COLO668 (cell line): ENCODE measurements around the gene AFAP1.

Experiments
- DNase-seq: peaks from one replicate; lab custom pipeline; 2025; ENCODE audit not compliant: unreplicated experiment; lab: John Stamatoyannopoulos, UW

The AFAP1 gene

GRCh38 chr4:7826176-7826908, 113.3 kb downstream of the AFAP1 start:
- DNase-seq, result no peak

- DNase-seq, result no peak
Measured at GRCh38 chr4:7824218-7824617, 115.4 kb downstream of the AFAP1 start.

GRCh38 chr4:7823416-7823824, 116.2 kb downstream of the AFAP1 start:
- DNase-seq, result no peak

GRCh38 chr4:7822877-7823276, 116.8 kb downstream of the AFAP1 start:
- DNase-seq, result no peak

- no peak for DNase-seq
Measured at GRCh38 chr4:7822137-7822505, 117.5 kb downstream of the AFAP1 start.

GRCh38 chr4:7821245-7822136, 118.2 kb downstream of the AFAP1 start:
- no peak for DNase-seq

- DNase-seq, result no peak
Measured at GRCh38 chr4:7820031-7820818, 119.4 kb downstream of the AFAP1 start.

GRCh38 chr4:7819446-7819845, 120.2 kb downstream of the AFAP1 start:
- DNase-seq, result no peak

- no peak for DNase-seq
Measured at GRCh38 chr4:7818399-7818911, 121.2 kb downstream of the AFAP1 start.

- no peak for DNase-seq
Measured at GRCh38 chr4:7817877-7818398, 121.7 kb downstream of the AFAP1 start.

GRCh38 chr4:7816771-7817170, 122.9 kb downstream of the AFAP1 start:
- DNase-seq, result no peak

GRCh38 chr4:7815981-7816380, 123.7 kb downstream of the AFAP1 start:
- no peak for DNase-seq

GRCh38 chr4:7815562-7815961, 124.1 kb downstream of the AFAP1 start:
- no peak for DNase-seq

- DNase-seq, result no peak
Measured at GRCh38 chr4:7814451-7814850, 125.2 kb downstream of the AFAP1 start.

- no peak for DNase-seq
Measured at GRCh38 chr4:7813674-7814073, 126.0 kb downstream of the AFAP1 start.

- DNase-seq, result no peak
Measured at GRCh38 chr4:7812921-7813320, 126.7 kb downstream of the AFAP1 start.

GRCh38 chr4:7812231-7812857, 127.3 kb downstream of the AFAP1 start:
- DNase-seq, result no peak

- no peak for DNase-seq
Measured at GRCh38 chr4:7811536-7812191, 128.0 kb downstream of the AFAP1 start.

- DNase-seq, result no peak
Measured at GRCh38 chr4:7810783-7811535, 128.7 kb downstream of the AFAP1 start.
